ENCODE data around the gene AGBL5. TPM values are rescaled to one million over a fixed set of nuclear protein-coding genes. Genes with fewer than 3 reads are reported as not detected.

Gene AGBL5
- total RNA-seq, 2 experiments from 2014 or later: 12.9 to 14.1 TPM

DNA sequence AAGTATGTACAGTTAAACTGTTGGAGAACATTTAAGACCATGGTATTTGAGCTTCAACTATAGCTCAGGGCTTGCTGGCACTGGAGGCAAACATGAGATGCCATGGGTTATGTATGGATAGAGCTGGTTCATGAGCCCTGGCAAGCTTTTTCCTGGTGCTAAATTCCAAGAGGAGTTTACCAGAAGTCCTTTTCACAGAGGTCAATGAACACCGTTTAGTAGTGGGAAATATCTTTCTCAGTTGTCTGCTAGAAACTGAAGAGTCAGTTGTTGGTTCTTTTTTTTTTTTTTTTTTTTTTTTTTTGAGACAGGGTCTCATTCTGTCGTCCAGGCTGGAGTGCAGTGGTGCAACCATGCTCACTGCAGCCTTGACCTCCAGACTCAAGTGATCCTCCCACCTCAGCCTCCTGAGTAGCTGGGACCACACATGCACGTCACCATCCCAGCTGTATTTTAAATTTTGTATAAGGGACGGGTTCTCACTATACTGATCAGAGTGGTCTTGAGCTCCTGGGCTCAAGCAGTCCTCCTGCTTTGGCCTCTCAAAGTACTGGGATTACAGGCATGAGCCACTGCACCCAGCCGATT, 36.4 kb downstream of the AGBL5 start:
- Mint-ChIP-seq H3K27ac (no peak overlapping the region), H3K4me1 (ENCODE audit: low read depth) (peaks cover 13% of the 10 kb centered on the region), H3K36me3 (no peaks in the 10 kb centered on the region), H3K27me3 (no peaks in the 10 kb centered on the region), H3K9me3 (no peaks in the 10 kb centered on the region), H3K4me3 (peak overlapping the region; percentile 81)
- CTCF ChIA-PET: interaction anchor here (0.6 to 3.0 kb wide), 9 partner anchors 8 to 408 kb away, joined by 3 to 15 read pairs (median 4); no protein-coding TSS in a partner anchor
- POLR2A ChIA-PET: interaction anchor here (1.6 kb wide), 1 partner anchor 15 kb away, joined by 5 read pairs; no protein-coding TSS in a partner anchor
- intact Hi-C loops (cut with micrococcal nuclease): loop anchor here (1.0 to 5.0 kb wide), 3 partner anchors 8 to 124 kb away; partner anchors contain the start of genes ATRAID, PREB and SLC5A6
- no peak for DNase-seq

DNA sequence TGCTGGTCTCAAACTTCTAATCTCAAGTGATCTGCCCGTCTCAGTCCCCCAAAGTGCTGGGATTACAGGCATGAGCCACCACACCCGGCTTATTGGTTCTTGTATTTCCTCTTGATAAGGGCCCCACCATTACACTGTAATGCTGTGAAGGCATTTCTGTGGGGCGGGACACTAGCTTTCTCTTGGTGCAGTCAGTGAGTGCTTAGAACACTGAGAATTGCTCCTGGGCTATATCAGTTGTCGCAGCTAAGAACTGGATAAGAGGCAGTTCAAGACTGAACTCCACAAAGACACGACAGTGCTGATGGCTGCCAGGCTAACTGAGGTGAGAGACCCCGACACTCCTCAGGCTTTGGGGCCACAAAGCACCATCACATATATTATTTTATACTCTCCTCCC, 37.2 kb downstream of the AGBL5 start:
- CTCF ChIA-PET: interaction anchor here (0.6 to 3.0 kb wide), 4 partner anchors 10 to 215 kb away, joined by 3 to 15 read pairs (median 6); no protein-coding TSS in a partner anchor
- H3K4me1 Mint-ChIP-seq (ENCODE audit: low read depth): peaks cover 13% of the 10 kb centered on the region
- POLR2A ChIA-PET: interaction anchor here (0.5 kb wide), 1 partner anchor 52 kb away, joined by 3 read pairs; no protein-coding TSS in a partner anchor
- H3K27ac Mint-ChIP-seq: no peak overlapping the region
- no peaks in the 10 kb centered on the region for H3K27me3 Mint-ChIP-seq
- no peak overlapping the region for H3K4me3 Mint-ChIP-seq
- H3K36me3 Mint-ChIP-seq: no peaks in the 10 kb centered on the region
- intact Hi-C loops (cut with micrococcal nuclease): loop anchor here (5.0 kb wide), 2 partner anchors 44 to 124 kb away; partner anchors contain the start of genes ATRAID, PREB and SLC5A6
- H3K9me3 Mint-ChIP-seq: no peaks in the 10 kb centered on the region
- no peak for DNase-seq

DNA sequence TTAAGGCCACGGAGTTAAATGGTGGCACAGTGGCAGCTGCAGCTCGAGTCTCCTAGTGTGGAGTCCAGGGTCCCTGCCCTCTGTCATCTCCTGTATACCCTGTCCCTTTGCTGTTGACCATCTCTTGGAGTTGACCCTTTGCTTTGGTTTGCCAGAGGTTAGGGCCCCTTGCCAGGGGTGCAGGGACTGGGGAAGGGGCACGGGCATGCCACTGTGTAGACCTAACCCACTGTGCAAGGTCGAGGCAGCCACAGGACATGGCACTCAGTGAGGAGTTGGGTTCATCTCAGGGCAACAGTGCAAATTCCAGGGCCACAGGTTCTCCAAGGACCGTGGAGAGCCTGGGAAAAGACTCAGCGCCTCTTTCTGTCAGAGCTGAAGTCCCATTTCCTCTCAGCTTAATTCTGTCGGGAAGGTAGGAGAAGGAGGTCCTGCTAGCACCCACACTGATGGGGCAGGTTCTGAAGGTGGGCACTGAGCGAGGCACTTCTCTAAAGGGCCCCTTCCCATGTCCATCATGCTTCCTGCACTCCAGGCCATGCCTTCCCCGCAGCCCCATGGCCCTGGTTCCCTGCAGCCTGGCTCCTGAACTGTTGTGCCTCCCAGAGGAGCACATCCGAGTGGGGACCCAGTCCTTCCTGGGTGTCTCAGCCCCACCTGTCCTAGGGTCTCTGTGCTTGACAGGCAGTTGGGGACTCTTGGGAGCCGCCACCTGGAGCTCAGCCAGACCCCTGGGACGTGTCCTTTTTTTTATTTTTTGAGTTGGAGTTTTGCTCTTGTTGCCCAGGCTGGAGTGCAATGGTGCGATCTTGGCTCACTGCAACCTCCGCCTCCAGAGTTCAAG, 37.9 kb downstream of the AGBL5 start:
- POLR2A ChIA-PET: interaction anchor here (0.5 kb wide), 1 partner anchor 52 kb away, joined by 3 read pairs; no protein-coding TSS in a partner anchor
- intact Hi-C loops (cut with micrococcal nuclease): loop anchor here (5.0 kb wide), 2 partner anchors 43 to 123 kb away; partner anchors contain the start of genes ATRAID, PREB and SLC5A6
- CTCF ChIA-PET: interaction anchor here (1.2 to 3.0 kb wide), 3 partner anchors 9 to 127 kb away, joined by 4 to 15 read pairs (median 4); no protein-coding TSS in a partner anchor
- Mint-ChIP-seq H3K27ac (no peak overlapping the region), H3K27me3 (no peaks in the 10 kb centered on the region), H3K36me3 (no peaks in the 10 kb centered on the region), H3K4me1 (ENCODE audit: low read depth) (peaks cover 13% of the 10 kb centered on the region), H3K4me3 (no peak overlapping the region), H3K9me3 (no peaks in the 10 kb centered on the region)
- no peak for DNase-seq

DNA sequence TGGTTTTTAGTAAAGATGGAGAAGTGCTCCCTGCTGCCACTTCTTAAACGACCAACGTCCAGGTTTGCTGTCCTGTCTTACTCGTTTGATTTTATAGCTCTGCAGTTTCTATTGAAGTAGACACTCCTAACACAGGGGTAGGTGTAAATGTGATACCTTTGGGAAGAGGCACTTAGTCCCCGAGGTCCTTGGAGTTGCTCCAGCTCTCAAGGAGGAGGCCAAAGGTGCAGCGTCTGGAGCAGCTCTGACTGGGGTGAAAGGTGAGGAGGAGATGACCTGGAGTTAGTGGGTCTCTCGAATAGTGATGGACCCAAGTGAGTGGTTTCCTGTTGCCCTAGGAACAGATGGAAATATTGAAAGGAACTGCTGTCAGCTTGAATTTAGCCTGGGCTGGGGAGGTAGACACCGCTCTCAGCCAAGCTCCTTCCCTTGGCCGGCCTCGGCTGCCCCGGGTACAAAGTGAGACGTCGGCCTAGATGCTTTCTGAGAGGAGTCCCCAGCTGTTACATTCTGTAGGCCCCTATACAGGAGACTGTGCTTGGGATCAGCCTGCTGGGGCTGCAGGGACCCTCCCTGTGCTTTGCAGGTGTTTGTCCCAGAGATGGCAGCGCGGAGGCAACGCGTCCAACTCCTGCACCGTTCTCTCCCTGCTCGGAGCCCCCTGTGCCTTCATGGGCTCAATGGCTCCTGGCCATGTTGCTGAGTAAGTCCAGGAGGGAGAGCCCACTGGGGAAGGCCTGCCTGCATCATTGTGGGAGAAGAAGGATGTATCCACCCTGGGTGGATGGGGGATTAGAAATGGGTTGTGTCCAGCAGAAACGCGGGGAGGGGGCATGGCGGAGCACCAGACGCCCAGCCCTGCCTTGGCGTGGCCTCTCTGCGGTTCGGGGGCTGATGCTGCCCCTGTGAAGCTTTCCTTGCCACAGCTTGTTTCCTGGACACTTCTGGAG, 40.6 kb downstream of the AGBL5 start:
- H3K4me1 Mint-ChIP-seq (ENCODE audit: low read depth): peaks cover 16% of the 10 kb centered on the region

DNA sequence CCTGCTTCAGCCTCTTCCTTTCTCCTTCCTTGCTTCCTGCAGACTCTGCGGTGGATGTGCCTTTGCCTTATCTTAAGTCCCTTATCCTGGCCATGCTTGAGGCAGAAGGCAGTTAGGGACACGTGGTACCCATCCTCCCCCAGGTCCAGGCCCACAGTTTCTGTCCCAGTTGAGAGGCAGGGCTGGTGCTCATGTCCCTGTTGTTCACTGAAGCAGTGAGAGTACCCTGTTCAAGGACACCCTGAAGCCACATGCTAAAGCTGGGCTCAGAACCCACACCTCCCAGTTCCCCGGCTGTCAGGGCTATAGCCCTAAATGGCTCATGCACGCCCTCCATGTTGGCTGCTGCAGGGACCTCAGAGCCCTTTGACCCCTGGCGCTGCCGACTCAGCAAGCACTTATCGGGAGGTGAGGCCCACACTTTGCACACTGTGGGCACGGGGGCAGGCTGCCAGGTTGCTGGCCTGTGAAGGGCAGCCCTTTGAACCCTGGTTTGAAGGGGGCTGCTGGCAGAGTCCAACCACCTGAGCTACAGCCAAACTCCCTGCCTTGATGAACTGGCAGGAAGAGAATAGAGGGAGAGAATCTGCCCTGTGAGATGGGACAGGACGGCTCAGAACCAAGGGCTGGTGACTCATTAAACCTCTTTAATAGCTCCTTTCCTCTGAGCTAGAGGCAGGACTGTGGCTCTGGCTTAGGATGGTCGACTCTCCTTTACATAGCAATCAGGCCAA, 41.4 kb downstream of the AGBL5 start:
- Mint-ChIP-seq H3K27ac (no peak overlapping the region), H3K4me1 (ENCODE audit: low read depth) (peaks cover 9% of the 10 kb centered on the region), H3K36me3 (no peaks in the 10 kb centered on the region), H3K9me3 (no peaks in the 10 kb centered on the region), H3K27me3 (no peaks in the 10 kb centered on the region), H3K4me3 (no peak overlapping the region)
- intact Hi-C loops (cut with micrococcal nuclease): no loop called here
- ChIA-PET POLR2A (no interaction called here), CTCF (interaction anchor here (0.9 to 1.7 kb wide), 3 partner anchors 10 to 42 kb away, joined by 3 to 4 read pairs (median 3); partner anchors contain the start of gene AGBL5)
- no peak for DNase-seq

More for the DNA sequence above, 40.6 kb downstream of the AGBL5 start:
- CTCF ChIA-PET: interaction anchor here (1.2 to 1.7 kb wide), 2 partner anchors 11 to 42 kb away, joined by 3 to 4 read pairs; no protein-coding TSS in a partner anchor
- POLR2A ChIA-PET: no interaction called here
- Mint-ChIP-seq H3K4me3 (no peak overlapping the region), H3K27me3 (no peaks in the 10 kb centered on the region), H3K9me3 (no peaks in the 10 kb centered on the region), H3K27ac (no peak overlapping the region), H3K36me3 (no peaks in the 10 kb centered on the region)
- DNase-seq: no peak
- intact Hi-C loops (cut with micrococcal nuclease): no loop called here

DNA sequence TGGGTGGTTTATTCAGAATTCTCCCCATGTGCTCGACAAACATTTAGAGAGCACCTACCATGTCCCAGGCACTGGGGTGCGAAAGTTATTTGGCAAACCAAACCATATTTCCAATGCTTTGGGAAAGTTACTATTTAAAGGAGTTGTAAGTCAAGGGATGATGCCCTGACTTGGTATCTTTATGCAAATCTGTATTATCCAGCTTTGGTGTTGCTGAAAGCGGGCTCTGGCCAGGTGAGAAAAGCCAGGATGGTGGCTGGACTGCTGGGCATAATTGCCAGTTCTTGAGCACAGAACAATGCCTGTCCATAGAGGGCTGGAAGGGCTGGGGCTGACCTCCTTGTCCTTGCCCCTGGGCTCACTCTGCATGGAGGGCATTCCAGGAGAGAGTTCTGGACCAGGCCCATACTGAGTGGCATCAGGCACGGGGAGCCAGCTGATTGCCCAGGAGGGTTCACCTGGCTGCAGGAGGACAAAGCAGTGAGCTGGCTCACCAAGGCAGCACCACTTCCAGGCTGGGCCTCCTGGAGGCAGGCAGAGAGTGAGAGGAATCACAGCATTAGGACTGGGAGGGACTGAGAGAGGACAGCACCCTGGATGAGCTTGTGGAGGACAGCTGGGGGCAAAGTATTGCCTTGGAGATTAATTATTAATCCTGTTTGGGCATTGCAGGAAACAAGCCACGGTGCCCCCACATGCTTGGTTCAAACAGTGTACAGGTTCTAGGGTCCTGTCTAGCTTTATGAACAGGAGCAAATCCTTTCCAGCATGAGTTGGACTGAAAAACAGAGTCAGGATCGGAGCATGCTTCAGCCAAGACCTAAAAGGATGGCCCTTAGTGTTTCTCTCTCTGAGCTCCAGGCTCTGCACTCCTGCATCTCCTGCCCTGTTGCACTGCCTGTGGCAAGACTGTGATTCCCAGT, 42.2 kb downstream of the AGBL5 start:
- no peaks in the 10 kb centered on the region for H3K36me3 Mint-ChIP-seq
- no peaks in the 10 kb centered on the region for H3K27me3 Mint-ChIP-seq
- peaks cover 9% of the 10 kb centered on the region for H3K4me1 Mint-ChIP-seq (ENCODE audit: low read depth)
- no peak overlapping the region for H3K27ac Mint-ChIP-seq
- ChIA-PET CTCF (interaction anchor here (0.9 to 1.7 kb wide), 4 partner anchors 8 to 42 kb away, joined by 3 to 4 read pairs (median 4); partner anchors contain the start of gene AGBL5), POLR2A (no interaction called here)
- no peak for DNase-seq
- H3K4me3 Mint-ChIP-seq: no peak overlapping the region
- no peaks in the 10 kb centered on the region for H3K9me3 Mint-ChIP-seq
- intact Hi-C loops (cut with micrococcal nuclease): no loop called here

DNA sequence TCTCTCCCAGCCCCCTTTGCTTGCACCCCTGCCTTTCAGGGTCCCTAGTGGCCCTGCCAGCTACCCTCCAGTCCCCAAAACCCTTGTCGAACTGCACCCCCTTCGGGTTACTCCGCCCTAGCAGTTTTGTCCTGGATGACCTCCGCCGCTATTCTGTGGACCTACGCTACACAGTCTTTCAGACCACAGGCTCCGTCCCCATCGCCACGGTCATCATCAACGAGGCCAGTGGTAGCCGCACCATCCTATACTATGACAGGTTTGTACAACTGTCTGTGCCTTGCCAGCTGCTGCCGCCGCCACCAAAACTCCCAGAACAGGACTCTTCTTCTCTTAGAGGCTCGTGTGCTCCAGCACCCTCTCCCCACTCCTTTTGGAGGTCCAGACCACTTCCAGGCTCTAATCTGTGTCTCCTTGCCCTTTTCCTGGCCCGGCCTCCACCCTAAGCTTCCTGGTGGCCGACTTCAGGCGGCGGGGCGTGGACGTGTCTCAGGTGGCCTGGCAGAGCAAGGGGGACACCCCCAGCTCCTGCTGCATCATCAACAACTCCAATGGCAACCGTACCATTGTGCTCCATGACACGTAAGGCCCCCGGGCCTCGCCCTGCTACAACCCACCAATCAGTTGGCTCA, 43.0 kb downstream of the AGBL5 start:
- H3K27me3 Mint-ChIP-seq: no peaks in the 10 kb centered on the region
- POLR2A ChIA-PET: no interaction called here
- peaks cover 9% of the 10 kb centered on the region for H3K4me1 Mint-ChIP-seq (ENCODE audit: low read depth)
- H3K4me3 Mint-ChIP-seq: no peak overlapping the region
- H3K36me3 Mint-ChIP-seq: no peaks in the 10 kb centered on the region
- intact Hi-C loops (cut with micrococcal nuclease): no loop called here
- no peaks in the 10 kb centered on the region for H3K9me3 Mint-ChIP-seq
- CTCF ChIA-PET: interaction anchor here (1.1 to 1.2 kb wide), 2 partner anchors 9 to 12 kb away, joined by 3 to 4 read pairs; no protein-coding TSS in a partner anchor
- no peak for DNase-seq
- no peak overlapping the region for H3K27ac Mint-ChIP-seq

DNA sequence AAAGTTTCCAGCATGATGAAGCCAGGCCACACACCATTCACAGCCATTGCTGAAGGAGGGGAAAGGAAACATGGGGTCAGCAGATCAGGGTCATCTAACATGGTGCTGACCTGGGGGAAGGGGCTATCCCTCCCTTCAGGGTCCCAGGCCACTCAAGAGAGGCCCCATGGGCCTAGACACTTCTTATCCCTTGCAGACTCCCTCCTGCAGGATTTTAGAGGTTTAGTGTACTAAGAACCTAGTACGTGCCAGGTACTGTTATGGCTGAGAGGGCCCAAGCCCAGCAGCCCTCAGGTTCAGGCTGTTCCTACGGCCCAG, 43.9 kb downstream of the AGBL5 start:
- Mint-ChIP-seq H3K27ac (no peak overlapping the region), H3K9me3 (no peaks in the 10 kb centered on the region), H3K4me3 (no peak overlapping the region), H3K36me3 (no peaks in the 10 kb centered on the region), H3K4me1 (ENCODE audit: low read depth) (peaks cover 9% of the 10 kb centered on the region), H3K27me3 (no peaks in the 10 kb centered on the region)
- ChIA-PET CTCF (interaction anchor here (1.0 to 8.0 kb wide), 2 partner anchors 186 to 207 kb away, joined by 3 to 82 read pairs; partner anchors contain the start of gene TRIM54), POLR2A (no interaction called here)
- DNase-seq: no peak
- intact Hi-C loops (cut with micrococcal nuclease): no loop called here

DNA sequence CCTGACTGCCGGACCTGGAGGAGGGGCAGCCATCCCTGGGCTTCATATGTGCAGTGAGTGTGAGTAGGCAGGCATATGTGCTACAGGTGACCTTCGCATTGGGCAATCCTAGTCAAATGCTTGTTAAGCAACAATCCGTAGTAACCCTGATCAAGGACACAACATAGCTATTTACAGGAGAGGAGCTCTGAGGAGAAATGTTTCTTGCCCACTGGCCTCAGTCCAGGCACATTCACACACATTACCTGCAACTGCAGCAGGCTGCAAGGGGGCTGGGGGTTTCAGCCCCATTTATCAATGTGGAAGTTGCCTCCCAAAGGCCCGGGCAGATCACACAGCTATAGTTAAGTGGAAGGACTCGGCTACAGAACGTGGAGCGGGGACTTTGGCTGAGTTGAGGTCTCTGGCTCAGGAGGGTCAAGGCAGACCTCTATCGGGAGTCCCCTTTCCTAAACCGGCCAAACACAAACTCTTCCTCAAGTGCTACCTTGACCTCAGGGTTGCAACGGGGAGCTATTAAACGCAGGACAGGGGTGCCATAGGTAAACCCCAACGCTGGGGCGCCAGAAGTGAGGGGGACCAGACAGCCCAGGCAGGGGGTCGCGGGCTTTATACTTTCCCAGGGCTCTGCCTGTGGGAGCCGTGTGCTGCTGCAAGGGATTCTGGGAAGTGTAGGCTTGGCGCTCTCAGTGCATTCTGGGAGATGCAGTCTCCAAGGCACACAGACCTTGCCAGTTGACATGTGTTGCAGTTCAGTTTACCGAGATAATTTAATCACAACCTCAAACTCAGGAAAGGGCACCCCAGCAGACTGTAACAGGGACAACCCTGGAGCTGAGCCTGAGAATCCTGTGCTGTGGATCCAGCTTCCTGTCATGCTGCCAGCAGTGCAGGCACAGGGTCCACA, 44.5 kb downstream of the AGBL5 start:
- H3K27me3 Mint-ChIP-seq: no peaks in the 10 kb centered on the region
- intact Hi-C loops (cut with micrococcal nuclease): loop anchor here (1.0 kb wide), 1 partner anchor 9 kb away; no protein-coding TSS in a partner anchor
- CTCF ChIA-PET: interaction anchor here (0.8 to 8.0 kb wide), 8 partner anchors 9 to 207 kb away, joined by 3 to 82 read pairs (median 4); partner anchors contain the start of genes CAD, KHK and TRIM54
- peaks cover 9% of the 10 kb centered on the region for H3K4me1 Mint-ChIP-seq (ENCODE audit: low read depth)
- no peaks in the 10 kb centered on the region for H3K9me3 Mint-ChIP-seq
- no peak overlapping the region for H3K27ac Mint-ChIP-seq
- POLR2A ChIA-PET: no interaction called here
- H3K36me3 Mint-ChIP-seq: no peaks in the 10 kb centered on the region
- H3K4me3 Mint-ChIP-seq: peak overlapping the region; percentile 31
- DNase-seq: peak; percentile 65

All from activated CD4-positive, alpha-beta memory T cell treated with anti-CD3 and anti-CD28 coated beads for 36 hours (primary cell).